Stimulated activated naive CD8-positive, alpha-beta T cell treated with anti-CD3 and anti-CD28 coated beads, Interleukin-15, amount 100 ng/mL, for 72 hours (primary cell): ENCODE measurements around the gene CYP24A1.

Experiments
- ATAC-seq: fragments of 150-1000 bp; cut with Tn5 transposase; 2 replicates; pipeline ENCODE4 v1.10.0; 2021; ENCODE audit warnings: mild to moderate bottlenecking, moderate library complexity
- DNase-seq, 2 donors: peaks; one replicate each; pipeline ENCODE4 v3.0.0; 2021 to 2022
- H3K27ac Mint-ChIP-seq, 2 donors: one replicate each; pipeline ENCODE4 v1.8.0; 2022; ENCODE audit warnings: mild to moderate bottlenecking in 2 of 2, mixed read lengths in 2 of 2, moderate library complexity in 2 of 2
- H3K27me3 Mint-ChIP-seq: one replicate; pipeline ENCODE4 v1.8.0; 2022; ENCODE audit warnings: mixed read lengths
- H3K4me1 Mint-ChIP-seq: one replicate; pipeline ENCODE4 v1.8.0; 2022; ENCODE audit warnings: mild to moderate bottlenecking, mixed read lengths
- H3K4me3 Mint-ChIP-seq, 2 donors: one replicate each; pipeline ENCODE4 v1.8.0; 2022; ENCODE audit warnings: mild to moderate bottlenecking in 2 of 2, mixed read lengths in 2 of 2, moderate library complexity in 1 of 2
- H3K9me3 Mint-ChIP-seq, 2 donors: one replicate each; pipeline ENCODE4 v1.8.0; 2022; ENCODE audit warnings: mixed read lengths in 2 of 2

Gene CYP24A1

DNA sequence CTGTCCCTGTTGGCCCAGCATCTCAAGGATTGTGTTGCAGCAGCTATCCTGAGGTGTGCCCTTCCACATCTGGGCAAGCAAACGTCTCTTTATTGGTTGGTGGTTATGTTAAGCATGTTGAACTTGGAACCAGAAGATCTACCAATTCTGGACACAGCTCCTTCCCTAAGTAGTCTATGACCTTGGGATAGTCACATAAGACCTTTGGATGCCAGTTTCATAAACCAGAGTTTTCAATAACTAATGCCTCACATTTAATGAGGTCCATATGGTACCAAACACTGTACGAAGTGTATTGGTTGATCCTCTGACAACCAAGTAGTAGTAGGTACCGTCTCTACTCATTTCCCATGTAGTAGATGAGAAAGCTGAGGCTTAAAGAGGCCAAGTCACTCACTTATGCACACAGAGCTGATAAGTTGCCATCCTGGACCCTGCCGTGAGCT is 3.7 kb downstream of the CYP24A1 start:
- peaks cover 73% of the 10 kb centered on the region for H3K27me3 Mint-ChIP-seq
- DNase-seq (no peak), ATAC-seq (no peak)
- H3K27ac Mint-ChIP-seq: no peak overlapping the region
- peaks cover 25% of the 10 kb centered on the region for H3K4me1 Mint-ChIP-seq
- no peak overlapping the region for H3K4me3 Mint-ChIP-seq
- no peaks in the 10 kb centered on the region for H3K9me3 Mint-ChIP-seq

- DNase-seq (no peak), ATAC-seq (no peak)
- no peak overlapping the region for H3K4me3 Mint-ChIP-seq
- no peaks in the 10 kb centered on the region for H3K9me3 Mint-ChIP-seq
- no peak overlapping the region for H3K27ac Mint-ChIP-seq
- H3K4me1 Mint-ChIP-seq: peaks cover 17% of the 10 kb centered on the region
- H3K27me3 Mint-ChIP-seq: peaks cover 65% of the 10 kb centered on the region
These were observed 4.6 kb downstream of the CYP24A1 start for GRCh38 chr20:54168961-54169862.

DNA sequence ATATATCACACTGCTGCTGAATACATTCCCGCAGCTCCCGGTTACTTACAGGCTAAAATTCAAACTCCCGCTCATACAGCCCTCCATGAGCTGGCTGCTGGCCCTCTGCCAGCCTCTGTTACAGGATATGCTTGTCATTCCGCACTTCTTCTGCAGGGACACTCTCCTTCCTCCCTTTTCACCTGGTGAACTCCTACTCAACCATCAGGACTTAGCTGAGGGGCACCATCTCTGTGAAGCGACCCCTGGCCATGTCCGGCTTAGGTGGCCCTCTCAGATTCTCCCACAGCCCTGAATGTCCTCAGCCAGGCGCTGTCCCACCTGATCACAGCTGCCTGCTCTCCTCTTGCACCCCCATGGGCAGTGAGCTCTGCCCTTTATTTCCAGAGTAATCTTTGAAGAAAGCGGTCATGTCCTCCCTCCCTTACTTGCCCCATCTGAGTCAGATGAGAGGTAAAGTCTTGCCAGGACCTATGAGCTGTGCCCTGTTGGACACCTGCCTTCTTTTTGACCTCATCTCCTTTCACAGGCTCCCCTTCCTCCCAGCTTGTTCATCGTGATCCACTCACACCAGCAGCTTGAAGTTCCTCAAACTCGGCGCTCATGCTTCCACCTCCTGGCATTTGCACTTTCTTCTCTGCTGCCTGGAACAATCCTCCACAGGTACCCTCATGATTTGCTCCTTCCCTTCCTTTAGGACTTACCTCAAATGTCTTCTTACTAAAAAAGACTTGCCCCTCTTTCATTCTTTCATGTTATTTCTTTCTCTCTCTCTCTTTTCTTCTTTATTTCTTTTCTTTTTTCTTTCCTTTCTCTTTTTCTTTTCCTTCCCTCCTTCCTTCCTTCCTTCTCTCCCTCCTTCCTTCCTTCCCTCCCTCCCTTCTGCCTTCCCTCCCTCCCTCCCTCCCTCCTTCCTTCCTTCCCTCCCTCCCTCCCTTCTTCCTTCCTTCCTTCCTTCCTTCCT is 5.6 kb downstream of the CYP24A1 start:
- no peak for ATAC-seq
- DNase-seq: no peak
- H3K4me3 Mint-ChIP-seq: no peak overlapping the region
- no peaks in the 10 kb centered on the region for H3K9me3 Mint-ChIP-seq
- peaks cover 54% of the 10 kb centered on the region for H3K27me3 Mint-ChIP-seq
- H3K27ac Mint-ChIP-seq: no peak overlapping the region
- peaks cover 7% of the 10 kb centered on the region for H3K4me1 Mint-ChIP-seq

- Mint-ChIP-seq H3K27me3 (peaks cover 44% of the 10 kb centered on the region), H3K4me1 (no peaks in the 10 kb centered on the region)
- ATAC-seq: no peak
These were observed 6.7 kb downstream of the CYP24A1 start for GRCh38 chr20:54166987-54167662.

DNA sequence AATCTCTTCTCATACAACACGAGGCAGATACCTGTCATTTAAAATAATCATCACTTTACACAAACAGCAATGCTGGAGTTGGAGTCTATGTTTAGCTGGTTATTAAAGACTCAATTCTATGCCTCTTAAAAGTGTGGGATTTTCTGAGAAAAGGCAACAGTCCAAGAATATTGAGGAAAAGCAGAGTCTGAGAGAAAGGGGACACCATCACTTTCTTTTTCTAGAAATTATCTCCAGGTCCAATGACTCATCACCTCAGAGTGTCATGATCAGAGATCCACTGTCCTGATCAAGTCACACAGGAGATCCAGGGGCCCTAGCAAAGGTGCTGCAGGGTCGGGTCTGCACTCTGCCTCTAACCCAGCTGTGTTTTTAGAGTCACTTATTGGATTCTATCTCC is 8.0 kb downstream of the CYP24A1 start:
- Mint-ChIP-seq H3K27ac (no peak overlapping the region), H3K9me3 (no peaks in the 10 kb centered on the region), H3K4me3 (no peak overlapping the region), H3K27me3 (peaks cover 41% of the 10 kb centered on the region), H3K4me1 (no peaks in the 10 kb centered on the region)
- ATAC-seq (no peak), DNase-seq (no peak)

More at GRCh38 chr20:54166987-54167662, 6.7 kb downstream of the CYP24A1 start:
- no peaks in the 10 kb centered on the region for H3K9me3 Mint-ChIP-seq
- DNase-seq: no peak
- H3K27ac Mint-ChIP-seq: no peak overlapping the region
- H3K4me3 Mint-ChIP-seq: no peak overlapping the region

- no peak for DNase-seq
- ATAC-seq: no peak
- no peak overlapping the region for H3K4me3 Mint-ChIP-seq
- peaks cover 38% of the 10 kb centered on the region for H3K27me3 Mint-ChIP-seq
- H3K4me1 Mint-ChIP-seq: no peaks in the 10 kb centered on the region
- H3K9me3 Mint-ChIP-seq: no peaks in the 10 kb centered on the region
- no peak overlapping the region for H3K27ac Mint-ChIP-seq
These were observed 8.8 kb downstream of the CYP24A1 start for GRCh38 chr20:54165014-54165413.

GRCh38 chr20:54163402-54163801 is 10.4 kb downstream of the CYP24A1 start:
- no peak overlapping the region for H3K4me3 Mint-ChIP-seq
- H3K9me3 Mint-ChIP-seq: no peaks in the 10 kb centered on the region
- DNase-seq: no peak
- no peak overlapping the region for H3K27ac Mint-ChIP-seq
- H3K4me1 Mint-ChIP-seq: no peaks in the 10 kb centered on the region
- H3K27me3 Mint-ChIP-seq: peaks cover 21% of the 10 kb centered on the region
- no peak for ATAC-seq

DNA sequence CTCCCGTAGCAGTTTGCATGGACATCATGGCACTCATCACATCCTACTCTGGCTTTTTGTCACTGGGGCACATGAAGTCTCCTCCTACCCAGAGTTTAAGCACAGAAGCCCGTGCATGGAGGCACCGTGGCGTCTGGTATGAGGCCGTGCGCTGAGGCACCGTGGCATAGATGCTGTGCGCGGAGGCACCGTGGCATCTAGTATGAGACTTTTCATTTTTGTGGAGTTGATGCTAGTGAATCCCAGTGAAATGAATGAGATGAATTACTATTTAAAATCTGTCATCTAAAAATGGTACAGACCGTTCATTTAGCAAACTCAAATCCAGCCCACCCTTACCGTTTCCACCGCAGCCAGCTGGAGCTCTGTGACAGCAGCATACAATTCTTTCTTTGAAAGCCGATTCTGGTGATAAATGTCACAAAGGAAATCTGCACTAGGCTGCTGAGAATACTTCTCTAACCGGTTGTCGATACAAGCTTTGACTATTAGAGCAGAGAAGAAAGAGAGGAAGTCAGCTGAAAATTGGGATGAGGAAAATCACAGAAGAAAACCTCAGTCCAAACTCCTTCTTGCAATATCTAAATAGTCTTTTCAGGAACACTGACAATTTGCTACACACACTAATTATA is 11.3 kb downstream of the CYP24A1 start:
- H3K27me3 Mint-ChIP-seq: peaks cover 13% of the 10 kb centered on the region

GRCh38 chr20:54161821-54162149 is 12.0 kb downstream of the CYP24A1 start:
- ATAC-seq (no peak), DNase-seq (no peak)
- Mint-ChIP-seq H3K9me3 (no peaks in the 10 kb centered on the region), H3K4me1 (no peaks in the 10 kb centered on the region), H3K27me3 (peaks cover 17% of the 10 kb centered on the region), H3K4me3 (no peak overlapping the region), H3K27ac (no peak overlapping the region)

More for the DNA sequence above, 11.3 kb downstream of the CYP24A1 start:
- no peaks in the 10 kb centered on the region for H3K9me3 Mint-ChIP-seq
- ATAC-seq (no peak), DNase-seq (no peak)
- H3K4me3 Mint-ChIP-seq: no peak overlapping the region
- no peaks in the 10 kb centered on the region for H3K4me1 Mint-ChIP-seq
- no peak overlapping the region for H3K27ac Mint-ChIP-seq

- no peak overlapping the region for H3K4me3 Mint-ChIP-seq
- no peak overlapping the region for H3K27ac Mint-ChIP-seq
- no peaks in the 10 kb centered on the region for H3K9me3 Mint-ChIP-seq
- peaks cover 22% of the 10 kb centered on the region for H3K27me3 Mint-ChIP-seq
- H3K4me1 Mint-ChIP-seq: no peaks in the 10 kb centered on the region
- DNase-seq (no peak), ATAC-seq (no peak)
These were observed 12.6 kb downstream of the CYP24A1 start for GRCh38 chr20:54161008-54161820.

DNA sequence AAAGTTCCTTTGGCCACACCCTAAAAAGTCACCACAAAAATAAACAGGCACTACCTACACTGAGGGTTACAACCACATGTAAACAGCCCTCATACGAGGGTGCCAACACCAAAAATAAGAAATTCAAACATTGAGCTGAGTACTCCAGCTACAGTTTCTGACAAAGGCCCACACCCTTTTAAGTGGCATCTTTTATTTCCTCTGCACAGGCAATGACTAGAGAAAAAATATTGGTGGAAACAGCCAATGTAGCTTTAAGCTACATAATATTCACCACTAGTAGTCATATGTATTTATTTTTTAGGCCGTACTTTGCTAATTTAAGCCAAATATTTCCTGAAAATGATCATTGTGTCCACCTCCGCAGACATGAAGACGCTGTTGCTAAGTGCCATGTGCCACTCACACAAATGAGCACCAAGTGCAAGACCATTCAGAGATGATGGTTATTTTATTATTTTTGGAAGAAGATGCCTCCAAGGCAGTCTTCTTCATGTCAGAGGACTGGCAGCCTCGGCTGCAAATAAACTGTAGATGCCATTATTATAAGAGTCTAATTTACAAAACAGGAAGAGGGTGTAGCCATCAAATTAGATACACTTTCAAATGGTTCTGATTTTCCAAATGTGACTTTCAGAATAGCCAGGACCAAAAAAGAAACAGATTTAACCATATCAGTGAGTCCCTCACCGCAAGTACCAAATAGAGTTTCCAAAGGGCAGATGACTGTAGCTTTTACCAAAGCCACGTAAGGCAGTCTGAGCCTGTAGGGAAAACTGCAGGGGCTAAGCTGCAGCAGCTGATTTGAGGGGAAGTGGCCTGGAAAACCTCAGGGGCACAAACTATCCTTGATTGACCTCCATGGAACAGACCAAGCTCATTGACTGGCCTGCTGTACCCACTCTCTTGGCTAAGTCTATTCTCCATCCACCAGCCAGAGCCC is 13.4 kb downstream of the CYP24A1 start:
- Mint-ChIP-seq H3K27ac (no peak overlapping the region), H3K9me3 (no peaks in the 10 kb centered on the region), H3K4me1 (no peaks in the 10 kb centered on the region), H3K27me3 (peaks cover 27% of the 10 kb centered on the region), H3K4me3 (no peak overlapping the region)
- DNase-seq: no peak
- no peak for ATAC-seq

GRCh38 chr20:54158856-54159418 is 14.8 kb downstream of the CYP24A1 start:
- Mint-ChIP-seq H3K27ac (no peak overlapping the region), H3K4me1 (no peaks in the 10 kb centered on the region), H3K27me3 (peaks cover 27% of the 10 kb centered on the region), H3K9me3 (no peaks in the 10 kb centered on the region), H3K4me3 (no peak overlapping the region)
- ATAC-seq (no peak), DNase-seq (no peak)

- DNase-seq: no peak
- no peaks in the 10 kb centered on the region for H3K4me1 Mint-ChIP-seq
- no peak overlapping the region for H3K27ac Mint-ChIP-seq
- no peak for ATAC-seq
- peaks cover 27% of the 10 kb centered on the region for H3K27me3 Mint-ChIP-seq
- H3K9me3 Mint-ChIP-seq: no peaks in the 10 kb centered on the region
- no peak overlapping the region for H3K4me3 Mint-ChIP-seq
These were observed 15.6 kb downstream of the CYP24A1 start for GRCh38 chr20:54158226-54158625.
